ENCODE measurements around the gene SLC39A1. TPM values are rescaled to one million over a fixed set of nuclear protein-coding genes. Genes with fewer than 3 reads are reported as not detected.

SLC39A1 gene
- total RNA-seq, 1 donor from 2014 or later = 86.3 TPM

DNA sequence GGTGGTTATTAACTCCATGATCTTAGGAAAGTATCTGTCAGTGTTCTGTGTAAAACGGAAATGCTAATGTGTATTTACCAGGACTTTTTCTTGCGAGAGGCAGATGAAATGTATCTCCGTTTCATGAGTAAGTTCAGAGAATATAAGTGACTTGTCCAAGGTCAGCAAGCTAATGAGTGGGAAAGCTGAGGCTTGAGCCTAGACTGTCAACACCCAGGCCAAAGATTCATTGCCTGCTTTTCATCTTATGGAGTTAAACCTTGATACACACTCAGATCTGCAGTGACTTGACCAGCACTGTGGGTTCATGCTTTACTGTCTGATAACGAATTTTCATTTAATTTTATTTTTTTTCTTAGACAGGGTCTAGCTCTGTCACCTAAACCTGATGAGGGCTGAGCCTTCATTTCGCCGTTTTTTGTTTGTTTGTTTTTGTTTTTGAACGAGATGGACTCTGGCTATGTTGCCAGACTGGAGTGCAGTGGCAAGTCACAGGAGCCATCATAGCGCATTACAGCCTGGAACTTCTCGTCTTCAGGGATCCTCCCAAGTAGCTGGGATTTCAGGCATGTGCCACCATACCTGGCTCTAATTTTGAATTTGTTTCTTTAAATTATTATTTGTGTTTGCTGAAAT is 15.1 kb upstream of the SLC39A1 start:
- Histone ChIP-seq H3K27me3 (no peaks in the 10 kb centered on the region), H3K27ac (peak overlapping the region; percentile 89 to 92), H3K9me3 (no peaks in the 10 kb centered on the region), H3K36me3 (peaks cover 31 to 41% of the 10 kb centered on the region in 2 donors), H3K4me3 (peak overlapping the region; percentile 89 to 90), H3K4me1 (peaks cover 6 to 14% of the 10 kb centered on the region in 2 donors)
- intact Hi-C loops (cut with DNase I) = no loop called here
- TF ChIP-seq, protein P1, sequence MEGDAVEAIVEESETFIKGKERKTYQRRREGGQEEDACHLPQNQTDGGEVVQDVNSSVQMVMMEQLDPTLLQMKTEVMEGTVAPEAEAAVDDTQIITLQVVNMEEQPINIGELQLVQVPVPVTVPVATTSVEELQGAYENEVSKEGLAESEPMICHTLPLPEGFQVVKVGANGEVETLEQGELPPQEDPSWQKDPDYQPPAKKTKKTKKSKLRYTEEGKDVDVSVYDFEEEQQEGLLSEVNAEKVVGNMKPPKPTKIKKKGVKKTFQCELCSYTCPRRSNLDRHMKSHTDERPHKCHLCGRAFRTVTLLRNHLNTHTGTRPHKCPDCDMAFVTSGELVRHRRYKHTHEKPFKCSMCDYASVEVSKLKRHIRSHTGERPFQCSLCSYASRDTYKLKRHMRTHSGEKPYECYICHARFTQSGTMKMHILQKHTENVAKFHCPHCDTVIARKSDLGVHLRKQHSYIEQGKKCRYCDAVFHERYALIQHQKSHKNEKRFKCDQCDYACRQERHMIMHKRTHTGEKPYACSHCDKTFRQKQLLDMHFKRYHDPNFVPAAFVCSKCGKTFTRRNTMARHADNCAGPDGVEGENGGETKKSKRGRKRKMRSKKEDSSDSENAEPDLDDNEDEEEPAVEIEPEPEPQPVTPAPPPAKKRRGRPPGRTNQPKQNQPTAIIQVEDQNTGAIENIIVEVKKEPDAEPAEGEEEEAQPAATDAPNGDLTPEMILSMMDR (IDR thresholded peaks at IDR 0.05) = no peak
- no peak for DNase-seq (ENCODE audit: low spot score in 2 of 2)

DNA sequence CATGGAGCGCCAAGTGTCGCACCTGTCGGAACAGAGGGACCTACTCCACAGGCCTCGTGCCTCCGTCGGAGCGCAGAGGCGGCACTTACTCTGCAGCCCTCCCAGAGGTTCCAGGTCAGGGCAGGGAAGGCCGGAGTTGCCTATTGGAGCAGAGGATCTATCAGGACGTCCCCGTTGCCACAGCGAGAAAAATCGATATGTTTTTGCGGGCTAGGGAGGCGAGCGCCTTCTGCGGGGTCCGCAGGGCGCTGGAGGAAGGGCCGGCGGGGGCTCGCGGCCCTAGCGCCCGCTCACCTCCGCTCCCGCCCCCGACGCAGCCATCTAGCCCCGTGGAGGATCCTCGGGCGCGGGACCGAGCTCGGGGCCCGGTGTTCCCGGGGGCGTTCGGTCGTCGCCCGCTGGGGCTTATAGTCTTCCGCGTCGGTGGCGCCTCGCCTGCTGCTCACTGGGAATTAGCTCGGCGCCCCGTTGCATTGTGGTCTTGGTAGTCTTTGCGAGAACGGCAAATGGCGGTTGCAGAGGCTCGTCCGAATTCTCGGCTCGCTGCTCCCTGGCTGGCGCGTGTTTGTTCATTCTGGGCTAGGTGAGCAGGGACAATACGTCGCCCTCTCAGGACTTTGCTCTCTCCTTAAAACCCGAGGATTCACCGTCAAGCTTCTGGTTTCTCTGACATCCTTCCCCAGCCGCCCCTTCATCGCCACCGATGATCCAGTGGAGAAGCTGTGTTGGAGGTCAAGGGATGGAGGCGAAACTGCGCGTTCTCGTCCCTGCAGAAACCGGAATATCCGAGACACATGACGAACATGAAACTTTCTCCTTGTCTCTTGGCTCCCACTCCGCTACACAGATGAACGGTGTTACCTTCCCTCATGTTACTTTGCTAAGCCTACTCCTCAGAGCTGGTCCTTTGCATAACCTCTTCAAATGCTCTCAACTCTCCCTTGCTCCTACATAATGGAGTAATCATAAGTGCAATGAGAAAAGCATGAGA is 14.2 kb upstream of the SLC39A1 start, which contains the start of gene JTB:
Gene JTB (minus strand): TSS at position 425 of the 991 bp plus-strand sequence. CDS start 422 bp downstream, at position 3.
- peak within 1 kb of the TSS; percentile 89 to 90 for H3K4me3 ChIP-seq
- H3K36me3 ChIP-seq = peaks cover 27 to 43% of the 10 kb centered on the region in 2 donors
- intact Hi-C loops (cut with DNase I) = loop anchor here (1.0 kb wide), 1 partner anchor 10 kb away; the partner anchor contains the start of gene CREB3L4
- H3K9me3 ChIP-seq = no peaks in the 10 kb centered on the region
- DNase-seq (ENCODE audit: low spot score in 2 of 2) = peak in 1 of 2 donors; percentile 95
- H3K4me1 ChIP-seq = peaks cover 6 to 14% of the 10 kb centered on the region in 2 donors
- TF ChIP-seq, protein P1 (IDR thresholded peaks at IDR 0.05) = no peak
- peak within 1 kb of the TSS; percentile 89 to 92 for H3K27ac ChIP-seq
- H3K27me3 ChIP-seq = no peaks in the 10 kb centered on the region

DNA sequence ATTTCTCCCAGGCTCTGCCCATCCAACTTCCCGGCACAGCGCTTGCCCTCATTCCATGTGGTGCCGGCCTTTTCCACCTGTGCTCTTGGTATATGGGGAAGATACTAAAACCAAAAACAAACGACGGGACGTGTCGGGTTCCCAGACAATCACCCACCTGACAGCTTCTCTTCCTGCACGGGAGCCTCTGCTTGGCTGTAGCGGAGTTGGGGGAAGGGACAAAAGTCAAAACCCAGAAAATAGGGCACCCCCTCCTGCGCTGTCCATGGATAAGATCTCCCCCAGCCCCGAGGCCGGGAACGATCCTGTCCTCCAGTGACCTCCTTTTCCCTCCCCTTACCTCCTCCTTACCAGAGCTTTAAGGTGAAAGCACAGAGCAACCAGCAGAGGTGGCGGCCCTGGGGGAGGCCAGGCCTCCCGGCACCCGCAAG is 13.5 kb upstream of the SLC39A1 start:
- H3K9me3 ChIP-seq = no peaks in the 10 kb centered on the region
- H3K4me3 ChIP-seq = peak overlapping the region; percentile 89 to 90
- H3K36me3 ChIP-seq = peaks cover 27 to 41% of the 10 kb centered on the region in 2 donors
- intact Hi-C loops (cut with DNase I) = loop anchor here (1.0 kb wide), 1 partner anchor 10 kb away; the partner anchor contains the start of gene CREB3L4
- H3K27me3 ChIP-seq = no peaks in the 10 kb centered on the region
- peaks cover 6 to 14% of the 10 kb centered on the region in 2 donors for H3K4me1 ChIP-seq
- DNase-seq (ENCODE audit: low spot score in 2 of 2) = no peak
- H3K27ac ChIP-seq = peak overlapping the region; percentile 89 to 92
- TF ChIP-seq, protein P1 (IDR thresholded peaks at IDR 0.05) = no peak

DNA sequence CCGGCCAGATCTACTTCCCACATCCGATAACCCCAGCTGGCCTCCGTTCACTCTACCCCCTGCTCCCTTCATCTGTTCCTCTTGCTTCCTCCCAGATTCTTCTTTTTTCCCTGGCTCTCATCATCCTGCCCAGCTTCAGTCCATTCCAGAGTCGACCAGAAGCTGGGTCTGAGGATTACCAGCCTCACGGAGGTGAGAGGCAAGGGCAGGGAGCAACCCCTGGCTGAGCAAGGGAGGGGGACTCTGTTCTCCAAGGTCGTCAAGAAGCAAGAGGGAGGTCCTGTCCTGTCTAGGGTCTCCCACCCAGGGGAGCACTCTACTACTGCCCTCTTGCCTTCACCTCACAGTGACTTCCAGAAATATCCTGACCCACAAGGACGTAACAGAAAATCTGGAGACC is 10.2 kb upstream of the SLC39A1 start:
- no peak for DNase-seq (ENCODE audit: low spot score in 2 of 2)
- H3K36me3 ChIP-seq = peaks cover 27 to 32% of the 10 kb centered on the region in 2 donors
- H3K9me3 ChIP-seq = no peaks in the 10 kb centered on the region
- H3K4me1 ChIP-seq = peaks cover 6 to 14% of the 10 kb centered on the region in 2 donors
- no peak overlapping the region for H3K4me3 ChIP-seq
- intact Hi-C loops (cut with DNase I) = no loop called here
- TF ChIP-seq, protein P1 (IDR thresholded peaks at IDR 0.05) = no peak
- no peak overlapping the region for H3K27ac ChIP-seq
- no peaks in the 10 kb centered on the region for H3K27me3 ChIP-seq

DNA sequence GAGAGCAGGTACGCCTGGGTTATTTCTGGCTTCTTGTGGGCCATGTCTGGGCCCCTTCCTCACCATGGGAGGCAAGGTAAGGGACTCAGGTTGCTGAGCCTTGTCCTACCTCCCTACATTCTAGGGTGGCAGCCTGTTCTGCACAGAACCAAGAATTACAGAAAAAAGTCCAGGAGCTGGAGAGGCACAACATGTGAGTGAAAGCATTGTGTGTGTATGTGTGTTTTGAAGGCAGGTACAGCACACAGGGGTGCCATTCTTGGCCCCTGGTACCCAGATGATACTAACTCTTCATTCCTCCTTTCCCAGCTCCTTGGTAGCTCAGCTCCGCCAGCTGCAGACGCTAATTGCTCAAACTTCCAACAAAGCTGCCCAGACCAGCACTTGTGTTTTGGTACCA is 9.7 kb upstream of the SLC39A1 start:
- intact Hi-C loops (cut with DNase I) = no loop called here
- Histone ChIP-seq H3K27me3 (no peaks in the 10 kb centered on the region), H3K4me1 (peaks cover 6 to 14% of the 10 kb centered on the region in 2 donors), H3K27ac (no peak overlapping the region), H3K4me3 (no peak overlapping the region), H3K9me3 (no peaks in the 10 kb centered on the region), H3K36me3 (peaks cover 27 to 32% of the 10 kb centered on the region in 2 donors)
- TF ChIP-seq, protein P1 (IDR thresholded peaks at IDR 0.05) = no peak
- DNase-seq (ENCODE audit: low spot score in 2 of 2) = no peak
